GM19351 (cell line): Measurements from ENCODE around the gene ATXN1.
"Not testable (repeated sequence)": the region's sequence is repeated elsewhere in the genome, so short reads cannot be mapped to it uniquely, and the experiment has no call there.

ENCODE experiments used
- ATAC-seq: cut with Tn5 transposase; IDR thresholded peaks from one replicate; pipeline ENCODE4 v1.9.1; 2021; ENCODE audit warnings: mild to moderate bottlenecking, moderate library complexity; ENCODE audit not compliant: unreplicated experiment

ATXN1 gene

DNA sequence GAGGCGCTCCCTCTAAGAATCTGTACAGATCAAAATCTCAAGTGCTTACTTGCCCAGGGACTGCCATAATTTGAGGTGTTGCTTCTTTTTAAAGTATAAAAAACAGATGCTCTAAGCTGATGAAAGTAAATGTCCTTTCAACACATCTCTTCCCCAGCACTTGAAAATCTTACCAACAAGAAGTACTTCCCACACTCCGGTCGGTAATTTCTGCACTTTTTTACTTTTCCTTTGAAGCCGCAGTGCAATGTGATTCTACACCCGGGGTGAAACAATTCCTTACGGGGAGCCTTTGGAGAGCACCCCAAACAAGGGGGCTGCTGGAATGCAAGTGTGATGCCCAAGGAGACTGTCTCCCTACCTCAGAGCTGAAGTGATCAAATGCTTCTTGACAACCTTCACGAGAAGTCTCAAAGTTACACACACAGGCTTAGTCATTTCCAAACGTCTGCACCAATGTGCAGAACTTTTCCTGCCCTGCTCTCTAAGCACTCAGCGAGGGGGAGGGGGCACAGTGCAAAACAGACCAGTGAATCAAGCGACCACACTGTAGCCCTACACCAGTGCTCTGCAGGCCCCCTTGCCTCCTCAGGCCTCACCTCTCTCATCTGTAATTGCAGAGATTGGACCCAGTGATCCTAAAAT is 56.7 kb downstream of the ATXN1 start:
- ATAC-seq: no peak

DNA sequence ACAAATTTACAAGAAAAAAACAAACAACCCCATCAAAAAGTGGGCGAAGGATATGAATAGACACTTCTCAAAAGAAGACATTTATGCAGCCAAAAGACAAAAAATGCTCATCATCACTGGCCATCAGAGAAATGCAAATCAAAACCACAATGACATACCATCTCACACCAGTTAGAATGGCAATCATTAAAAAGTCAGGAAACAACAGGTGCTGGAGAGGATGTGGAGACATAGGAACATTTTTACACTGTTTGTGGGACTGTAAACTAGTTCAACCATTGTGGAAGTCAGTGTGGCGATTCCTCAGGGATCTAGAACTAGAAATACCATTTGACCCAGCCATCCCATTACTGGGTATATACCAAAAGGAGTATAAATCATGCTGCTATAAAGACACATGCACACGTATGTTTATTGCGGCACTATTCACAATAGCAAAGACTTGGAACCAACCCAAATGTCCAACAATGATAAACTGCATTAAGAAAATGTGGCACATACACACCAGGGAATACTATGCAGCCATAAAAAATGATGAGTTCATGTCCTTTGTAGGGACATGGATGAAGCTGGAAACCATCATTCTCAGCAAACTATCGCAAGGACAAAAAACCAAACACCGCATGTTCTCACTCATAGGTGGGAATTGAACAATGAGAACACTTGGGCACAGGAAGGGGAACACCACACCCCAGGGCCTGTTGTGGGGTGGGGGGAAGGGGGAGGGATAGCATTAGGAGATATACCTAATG is 58.5 kb downstream of the ATXN1 start:
- ATAC-seq: not testable (repeated sequence)

DNA sequence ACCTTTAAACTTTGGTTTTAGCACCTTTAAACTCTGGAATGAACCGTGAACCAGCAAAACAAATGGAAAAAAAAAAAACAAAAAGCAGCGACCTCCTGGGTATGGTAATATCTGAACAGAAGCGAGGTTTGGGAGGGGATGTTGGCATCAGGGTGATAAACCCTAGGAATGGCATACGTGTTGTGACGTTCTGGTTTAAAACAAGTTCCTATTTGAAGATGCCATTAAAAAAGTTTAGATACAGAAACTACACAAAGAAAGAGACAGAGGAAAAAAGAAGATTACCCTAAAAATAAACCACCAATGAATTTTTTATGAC is 60.4 kb downstream of the ATXN1 start:
- no peak for ATAC-seq

DNA sequence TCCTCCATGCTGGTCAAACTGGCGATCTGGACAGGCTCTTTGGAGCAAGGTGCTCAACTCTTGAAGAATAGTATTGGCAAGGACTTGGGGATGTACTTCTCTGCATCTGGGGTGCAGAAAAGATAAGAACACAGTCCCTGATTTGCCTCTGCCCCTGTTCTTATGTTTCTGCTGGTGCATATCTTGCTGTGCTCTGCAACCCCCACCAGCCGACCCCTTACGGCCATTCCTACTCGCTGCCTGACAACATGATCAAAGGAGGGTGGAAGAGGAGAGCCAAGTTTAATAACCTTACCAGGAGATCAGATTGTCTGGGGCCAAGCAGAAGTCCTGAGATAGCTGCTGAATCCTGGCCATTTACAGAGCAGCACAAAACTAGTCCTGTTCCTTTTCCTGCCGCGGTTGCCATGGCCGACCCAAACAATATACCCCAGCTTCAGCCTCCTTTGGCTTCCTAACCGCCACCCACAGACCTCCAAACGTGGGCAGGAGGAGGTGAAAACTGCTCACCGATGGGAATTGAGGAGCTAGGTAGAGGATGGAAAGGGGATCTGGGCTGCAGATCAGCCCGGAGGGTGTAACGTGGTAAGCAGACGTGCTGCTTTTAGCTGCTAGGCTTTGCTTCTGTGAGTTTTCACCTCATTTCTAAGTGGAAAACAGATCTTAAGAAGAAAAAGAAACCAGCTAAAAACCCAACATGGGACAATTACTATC is 60.9 kb downstream of the ATXN1 start:
- ATAC-seq: no peak

DNA sequence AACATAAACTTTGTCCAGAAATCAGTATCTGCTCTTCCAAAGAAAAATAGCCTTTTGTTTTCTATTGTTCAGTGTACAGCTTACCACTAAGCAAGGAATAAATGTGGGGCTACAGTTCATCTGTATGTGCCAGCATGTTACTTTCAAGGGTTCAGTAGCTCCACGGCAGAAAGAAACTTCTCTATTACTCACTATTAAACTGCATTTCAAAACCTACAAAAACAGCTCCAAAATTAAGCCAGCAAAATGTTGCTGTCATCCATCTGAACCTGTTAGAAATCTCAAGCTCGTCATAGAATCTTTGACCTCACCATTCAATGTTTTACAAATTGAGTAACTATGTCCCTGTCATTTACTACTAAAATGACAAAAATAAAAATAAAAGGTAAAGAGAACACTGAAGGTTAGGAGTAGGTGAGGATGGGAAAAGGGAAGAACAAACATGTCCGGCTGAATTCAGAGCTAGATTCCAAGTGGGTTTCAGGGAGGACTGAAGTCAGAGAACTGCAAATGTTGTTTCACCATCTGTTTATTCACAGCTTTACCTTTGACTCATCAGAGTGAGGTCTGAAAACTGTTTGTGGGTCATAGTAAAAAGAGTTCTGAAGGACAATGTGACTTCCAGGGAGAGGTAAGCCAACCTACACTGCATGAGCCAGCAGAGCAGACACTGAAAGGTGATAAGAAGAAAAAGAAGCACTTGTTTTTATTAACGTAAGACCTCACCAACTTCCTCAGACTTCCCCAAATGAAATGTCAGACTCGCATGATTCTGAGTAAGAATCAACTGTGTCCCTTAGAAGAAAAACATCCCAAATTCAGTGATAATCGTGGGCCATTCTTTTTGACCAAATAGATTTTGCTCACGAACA is 62.0 kb downstream of the ATXN1 start:
- ATAC-seq: no peak

DNA sequence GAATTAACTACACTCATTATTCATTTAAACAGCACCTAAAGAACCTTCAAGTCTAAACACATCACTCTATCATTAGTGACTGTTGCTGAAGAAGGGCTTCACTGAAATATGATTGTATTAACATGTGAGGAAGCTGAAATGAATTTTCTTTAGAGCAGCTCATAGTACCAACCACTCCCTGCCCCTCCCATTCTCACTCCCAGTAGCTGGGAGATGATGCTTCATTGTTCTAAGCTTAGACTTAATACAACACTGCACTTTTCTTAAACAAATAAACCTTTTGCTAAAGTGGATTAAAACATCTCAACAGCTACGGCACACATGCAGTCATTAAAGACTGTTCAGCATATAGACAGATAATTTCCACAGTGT is 63.1 kb downstream of the ATXN1 start:
- ATAC-seq: no peak

DNA sequence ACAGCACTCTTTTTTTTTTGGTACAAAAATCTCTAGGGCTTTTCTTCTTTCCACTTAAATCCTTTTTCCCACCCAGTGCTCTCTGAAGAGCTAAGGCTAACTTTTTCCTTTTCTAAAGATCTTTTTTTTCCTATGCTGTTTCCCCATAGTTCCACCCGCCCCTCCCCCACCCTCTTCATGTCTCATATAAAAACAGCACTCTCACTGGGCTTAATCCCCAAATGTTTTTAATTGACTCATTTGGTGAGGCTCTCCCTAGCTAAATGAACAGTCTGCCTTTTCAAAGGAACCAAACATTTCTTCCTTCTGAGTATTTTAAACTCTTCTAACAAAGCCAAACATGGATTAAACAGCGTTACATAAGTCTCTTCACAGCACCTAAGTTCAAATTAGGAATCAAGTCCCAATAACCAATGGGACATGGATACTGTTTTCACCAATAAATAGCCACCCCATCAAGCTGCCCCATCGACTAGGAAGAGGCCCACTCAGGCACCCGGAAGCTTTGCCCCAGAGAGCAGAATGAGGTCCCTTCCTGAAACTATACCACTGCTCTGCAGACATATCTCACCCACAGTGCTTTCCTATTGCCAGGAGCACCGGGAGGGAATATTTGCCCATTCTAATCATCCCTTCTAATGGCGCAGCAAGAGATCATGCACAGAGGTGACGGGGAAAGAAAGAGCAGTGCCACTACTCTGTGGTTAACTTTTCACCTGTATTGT is 63.7 kb downstream of the ATXN1 start:
- ATAC-seq: no peak

DNA sequence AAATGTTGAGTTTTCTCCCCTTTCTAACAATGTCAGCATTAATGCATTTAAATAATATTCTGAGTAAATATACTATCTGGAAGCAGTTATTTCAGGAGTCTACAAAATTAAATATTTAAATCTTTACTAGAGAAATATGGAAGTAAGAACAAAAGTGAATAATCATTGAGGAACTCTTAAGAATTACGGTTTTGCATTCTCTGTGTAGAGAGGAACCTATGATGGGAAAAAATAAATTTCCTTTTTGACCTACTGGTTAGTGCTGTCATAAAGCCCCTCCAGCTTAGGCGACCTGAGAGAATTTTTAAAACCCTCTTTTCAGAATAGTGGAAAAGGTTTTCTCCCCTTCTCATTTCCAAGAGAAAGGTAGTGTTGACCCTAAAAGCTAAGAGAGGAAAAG is 64.8 kb downstream of the ATXN1 start:
- ATAC-seq: no peak

DNA sequence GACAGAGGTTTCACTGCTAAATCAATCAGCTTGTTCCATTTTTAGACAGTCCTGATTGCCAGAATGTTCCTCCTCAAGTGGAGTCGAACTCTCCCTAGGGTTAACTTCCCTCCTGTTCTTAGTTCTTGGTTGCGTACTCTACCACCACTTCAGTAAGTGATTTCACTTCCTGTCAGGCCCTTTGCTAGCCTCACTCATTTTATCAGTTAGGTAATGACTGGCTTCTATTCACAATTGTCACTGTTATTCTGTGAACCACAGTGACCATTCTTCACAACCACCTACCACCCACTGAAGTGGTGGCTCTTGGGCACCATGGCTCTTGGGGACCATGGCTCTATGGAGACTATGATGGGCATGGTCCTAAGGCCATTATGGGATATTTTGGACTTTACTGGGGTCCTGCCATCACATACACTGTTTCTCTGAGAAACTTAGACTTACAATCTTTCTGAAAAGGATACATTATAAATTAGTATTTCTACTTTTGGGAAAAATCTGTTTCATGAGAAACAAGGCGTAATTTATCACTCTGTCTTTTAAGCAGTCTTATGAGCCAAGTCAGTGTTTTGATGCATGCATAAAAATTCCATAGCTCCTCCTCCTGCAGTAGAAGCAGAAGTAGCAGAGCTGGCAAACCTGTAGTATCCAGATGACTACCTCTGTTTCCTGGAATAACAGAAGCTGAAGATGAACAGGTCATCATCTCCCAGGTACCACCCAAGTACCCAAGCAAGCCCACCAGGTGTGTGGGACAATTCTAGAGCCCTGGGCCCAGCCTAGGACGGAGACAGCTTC is 66.3 kb downstream of the ATXN1 start:
- peak; percentile 62 for ATAC-seq

DNA sequence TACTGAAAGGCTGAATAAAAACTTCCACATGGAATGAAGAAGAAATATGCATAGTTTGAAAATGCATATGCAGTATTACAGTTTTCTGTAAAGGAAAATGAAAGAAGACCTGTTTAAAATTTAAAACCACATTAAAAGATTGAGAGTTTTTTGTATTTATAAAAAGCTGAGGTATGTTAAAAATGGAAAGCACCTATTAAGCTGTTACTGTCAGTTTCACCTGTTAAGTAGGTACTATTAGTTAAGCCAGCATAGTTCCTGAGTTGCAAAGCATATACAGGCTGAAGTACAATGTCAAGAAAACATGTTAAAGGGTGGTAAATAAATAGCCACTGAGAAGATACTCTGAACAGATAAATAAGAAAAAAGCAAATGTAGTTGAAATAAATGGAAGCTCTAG is 69.9 kb downstream of the ATXN1 start:
- ATAC-seq: no peak

DNA sequence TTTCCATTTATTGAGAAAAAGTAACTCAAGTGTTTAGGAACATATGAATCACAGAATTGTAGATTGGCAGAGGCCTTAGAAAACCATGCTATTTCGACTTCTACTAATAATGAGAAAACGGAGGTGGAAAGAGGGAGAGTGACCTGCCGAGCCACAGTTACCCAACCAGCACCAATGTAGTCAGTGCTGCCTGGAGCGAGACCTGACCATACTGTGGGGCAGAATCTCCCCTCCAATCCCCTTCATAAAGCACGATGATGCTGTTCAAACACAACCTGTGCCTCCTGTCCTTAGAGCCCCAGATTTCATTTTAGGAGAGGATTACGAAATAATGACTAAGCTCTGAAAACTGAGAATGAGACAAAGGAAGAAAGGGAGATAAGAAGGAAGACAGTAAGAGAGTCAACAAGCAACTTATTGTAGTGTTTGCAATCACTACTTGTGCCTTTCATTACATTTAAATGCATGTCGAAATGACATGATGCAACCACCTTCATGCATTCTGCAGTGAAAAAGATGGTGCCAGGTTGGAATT is 70.6 kb downstream of the ATXN1 start:
- ATAC-seq: peak; percentile 83

DNA sequence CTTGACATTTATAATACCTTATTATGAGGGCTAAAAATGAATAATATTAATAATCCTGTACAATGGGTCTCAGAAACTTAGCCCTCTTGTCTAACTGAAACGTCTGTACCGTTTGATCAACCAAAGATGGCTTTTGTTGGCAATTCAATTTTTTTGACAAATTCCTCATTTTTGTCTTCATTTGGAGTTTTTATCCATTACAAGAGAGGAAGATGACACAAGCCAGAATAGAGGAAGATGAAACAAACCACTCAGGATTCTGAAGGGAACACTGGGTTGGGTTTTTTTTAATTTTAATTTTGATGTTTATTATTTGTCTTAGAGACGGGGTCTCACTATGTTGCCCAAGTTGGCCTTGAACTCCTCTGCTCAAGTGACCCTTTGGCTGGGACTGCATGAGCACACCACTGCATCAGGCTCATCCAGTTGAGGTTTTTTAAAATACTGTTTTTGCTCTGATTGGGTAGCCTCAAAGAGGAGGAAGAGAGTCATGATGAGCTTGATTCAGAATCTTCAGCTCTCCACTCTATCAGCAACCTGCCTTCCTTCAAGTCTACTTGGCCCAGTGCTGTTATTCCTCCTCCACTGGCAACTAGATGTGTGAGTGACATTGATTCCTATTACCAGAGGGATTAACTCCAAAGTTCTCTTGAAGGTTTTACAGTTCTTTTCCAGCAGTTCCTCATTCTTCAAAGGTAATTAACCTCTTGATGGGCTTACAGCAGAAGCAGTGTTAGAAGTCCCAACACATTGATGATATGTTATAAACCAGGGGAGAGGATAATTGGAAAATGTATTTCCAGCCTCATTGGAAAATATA is 71.3 kb downstream of the ATXN1 start:
- no peak for ATAC-seq

DNA sequence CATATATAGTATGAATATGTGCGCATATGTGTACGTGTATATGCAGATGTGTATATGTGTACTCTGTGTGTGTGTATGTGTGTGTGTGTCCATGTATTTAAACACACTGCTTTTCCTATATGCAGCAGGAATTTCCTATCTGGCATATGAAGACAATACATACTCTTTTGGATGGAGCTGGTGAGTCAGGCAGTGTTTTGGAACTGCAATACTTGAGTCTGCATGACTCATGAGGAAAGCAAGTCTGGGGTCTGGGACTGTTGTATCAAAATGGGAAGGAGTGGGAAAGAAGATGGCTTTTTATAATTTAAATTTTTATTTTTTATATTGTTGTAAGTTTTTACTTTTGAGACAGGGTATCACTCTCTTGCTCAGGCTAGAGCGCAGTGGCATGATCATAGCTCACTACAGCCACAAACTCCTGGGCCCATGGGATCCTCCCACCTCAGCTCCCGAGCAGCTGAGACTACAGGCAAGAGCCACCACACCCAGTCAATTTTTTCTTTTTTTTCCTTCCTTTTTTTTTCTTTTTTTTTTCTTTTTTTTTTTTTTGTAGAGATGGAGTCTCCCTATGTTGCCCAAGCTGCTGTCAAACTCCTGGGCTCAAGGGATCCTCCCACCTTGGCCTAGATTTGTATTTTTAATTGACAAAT is 72.2 kb downstream of the ATXN1 start:
- ATAC-seq: no peak

DNA sequence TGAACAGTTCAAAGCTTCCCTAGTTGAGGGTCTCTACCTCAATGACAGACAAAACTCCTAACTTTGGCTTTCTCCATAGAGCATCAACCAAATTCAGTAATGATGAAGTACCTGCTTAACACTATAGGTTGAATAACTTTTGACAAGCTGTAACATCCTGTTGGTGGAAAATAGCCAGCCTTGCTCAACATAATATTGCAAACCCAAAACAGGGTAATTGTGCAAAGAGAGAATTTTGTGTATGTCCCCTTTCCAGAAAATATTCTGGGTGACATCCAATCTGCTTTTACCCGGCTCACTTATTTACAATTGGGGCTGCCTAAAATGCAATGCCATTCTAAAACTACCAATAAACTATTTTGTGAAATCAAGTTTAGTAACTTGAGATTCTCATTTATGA is 72.8 kb downstream of the ATXN1 start:
- no peak for ATAC-seq

DNA sequence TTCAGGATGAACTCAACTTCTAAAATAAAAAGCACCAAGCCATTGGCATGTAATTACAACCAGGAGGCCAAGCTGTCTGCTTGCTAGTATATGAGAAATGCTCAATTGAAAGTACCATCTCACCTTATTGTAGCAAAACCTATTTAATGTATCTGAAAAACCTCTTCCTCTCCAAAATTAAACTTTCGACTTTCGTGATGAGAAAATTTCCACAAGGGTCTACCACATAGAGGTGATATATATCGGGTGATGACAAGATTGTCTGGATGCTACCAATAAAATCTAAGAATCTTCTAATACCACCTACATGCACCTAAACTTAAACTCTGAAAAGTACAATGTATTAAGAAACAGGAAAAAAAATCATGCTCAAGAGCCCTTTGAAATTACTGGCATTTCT is 74.2 kb downstream of the ATXN1 start:
- ATAC-seq: no peak

DNA sequence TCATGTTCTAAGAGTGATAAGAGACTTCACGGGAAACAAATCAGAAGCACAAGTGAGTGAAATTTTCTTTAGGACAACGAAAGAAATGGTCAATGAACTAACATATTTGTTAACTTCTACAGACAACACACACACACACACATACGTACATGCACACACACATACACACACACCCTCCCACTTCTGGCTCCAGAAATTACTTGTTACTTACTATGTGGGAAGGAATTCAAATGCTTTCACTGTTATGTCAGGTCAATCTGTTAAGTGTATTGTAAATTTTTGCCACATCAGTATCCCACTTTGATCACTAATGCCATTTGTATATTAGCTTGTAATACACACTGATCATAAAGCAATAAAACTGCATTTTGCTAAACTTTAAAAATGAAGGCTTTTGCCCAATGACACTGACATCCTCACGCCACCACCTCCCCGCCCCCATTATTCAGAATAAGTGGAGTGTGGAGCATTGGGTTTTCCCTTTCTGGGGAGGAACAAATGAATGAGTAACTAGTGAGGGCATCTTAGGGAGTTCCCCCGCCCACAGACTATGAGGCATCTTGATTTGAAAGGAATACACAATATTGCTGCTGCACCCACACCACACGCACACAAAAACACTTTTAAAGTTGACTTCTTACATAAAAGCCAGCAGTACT is 76.2 kb downstream of the ATXN1 start:
- peak; percentile 57 for ATAC-seq

DNA sequence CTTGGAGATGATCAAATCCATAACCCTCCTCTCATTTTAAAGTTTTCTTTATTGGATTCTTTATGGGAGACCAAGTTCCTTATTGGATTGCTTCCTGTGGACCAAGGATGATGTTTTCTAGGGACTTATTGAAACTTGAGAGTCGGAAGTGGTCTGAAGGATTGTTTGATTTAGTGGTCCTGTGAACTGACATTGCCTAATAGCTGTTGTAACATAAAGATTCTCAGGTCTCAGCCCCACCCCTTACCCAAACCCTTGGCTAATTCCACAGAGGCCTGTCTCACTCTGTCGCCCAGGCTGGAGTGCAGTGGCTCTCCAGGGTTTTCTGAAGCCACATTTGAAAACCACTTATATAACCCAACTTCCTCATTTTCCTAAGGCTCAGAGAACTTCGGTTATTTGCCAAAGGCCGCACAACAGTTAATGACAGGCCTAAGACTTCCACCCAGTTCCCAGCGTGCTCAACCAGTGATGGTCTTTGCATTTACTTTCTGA is 77.0 kb downstream of the ATXN1 start:
- ATAC-seq: no peak
